HepG2 (cell line): ENCODE results near the gene ALG3.

Experiments
- CHD4 ChIP-seq: fragments of 200-600 bp; sonication (generic); IDR thresholded peaks from 2 replicates; pipeline ENCODE4 v1.7.0; 2017; ENCODE audit warnings: mild to moderate bottlenecking, low read length, borderline replicate concordance
- CTCF ChIP-seq: sonication (generic); formaldehyde crosslinking; IDR thresholded peaks from 2 replicates; pipeline ENCODE4 v1.5.0; 2020; ENCODE audit warnings: mild to moderate bottlenecking, missing genetic modification reagents, moderate library complexity
- HNRNPL ChIP-seq: fragments of 200-400 bp; formaldehyde crosslinking; IDR thresholded peaks from 2 replicates; pipeline ENCODE4 v1.6.1; 2017; ENCODE audit warnings: mild to moderate bottlenecking, low read depth, low read length
- KAT2B ChIP-seq: fragments of 150-350 bp; IDR thresholded peaks from 2 replicates; pipeline ENCODE4 v1.6.1; 2014; ENCODE audit warnings: low read depth, low read length, borderline replicate concordance
- MED8 ChIP-seq: sonication (generic); formaldehyde crosslinking; IDR thresholded peaks from 2 replicates; pipeline ENCODE4 v1.8.1; 2023; ENCODE audit warnings: mild to moderate bottlenecking, missing genetic modification reagents; ENCODE audit not compliant: insufficient replicate concordance
- POLR2A ChIP-seq, 2 experiments: IDR thresholded peaks; 2 replicates each; pipeline ENCODE4 v1.6.1; 2011; ENCODE audit warnings: low read depth in 2 of 2, low read length in 2 of 2, mild to moderate bottlenecking in 1 of 2, moderate library complexity in 1 of 2; ENCODE audit not compliant: insufficient read depth in 1 of 2
- RFXANK ChIP-seq: IDR thresholded peaks from 2 replicates; pipeline ENCODE4 v1.6.1; 2016
- SNRNP70 ChIP-seq: fragments of 200-400 bp; formaldehyde crosslinking; IDR thresholded peaks from 2 replicates; pipeline ENCODE4 v1.6.1; 2017; ENCODE audit warnings: mild to moderate bottlenecking, low read depth, low read length, moderate library complexity
- SRSF1 ChIP-seq: fragments of 200-400 bp; formaldehyde crosslinking; optimal IDR thresholded peaks from 2 replicates; pipeline ENCODE3; 2017; ENCODE audit warnings: mild to moderate bottlenecking, low read depth, low read length, moderate library complexity
- STAG1 ChIP-seq: sonication (generic); formaldehyde crosslinking; IDR thresholded peaks from 2 replicates; pipeline ENCODE4 v1.4.0; 2020; ENCODE audit warnings: missing genetic modification reagents
- ZNF253 ChIP-seq: sonication (generic); formaldehyde crosslinking; IDR thresholded peaks from 2 replicates; pipeline ENCODE4 v1.8.0; 2022; ENCODE audit warnings: mild to moderate bottlenecking, missing genetic modification reagents, borderline replicate concordance
- ZNF264 ChIP-seq: sonication (generic); formaldehyde crosslinking; IDR thresholded peaks from 2 replicates; pipeline ENCODE4 v1.4.0; 2020; ENCODE audit warnings: missing genetic modification reagents
- ZNF280D ChIP-seq: sonication (generic); formaldehyde crosslinking; IDR thresholded peaks from 2 replicates; pipeline ENCODE4 v1.5.1; 2020; ENCODE audit warnings: mild to moderate bottlenecking, missing genetic modification reagents

- TF ChIP-seq RFXANK (no peak), ZNF253 (CRISPR knock-in tag) (no peak), CHD4 (no peak), HNRNPL (no peak), CTCF (no peak), SNRNP70 (no peak), SRSF1 (no peak), MED8 (no peak), ZNF264 (no peak), KAT2B (no peak), POLR2A (IDR thresholded peaks at IDR 0.05; ENCODE audit: insufficient read depth in 1 of 2, low read depth in 2 of 2, low read length in 2 of 2) (no peak), ZNF280D (CRISPR knock-in tag) (no peak), STAG1 (no peak)
These were observed 14.0 kb upstream of the ALG3 start for GRCh38 chr3:184262764-184263179.
